Mesenchymal stem cell (in vitro differentiated cells and primary cell): ENCODE results near the gene NVL.

ENCODE experiments used
- DNase-seq: peaks from one replicate; pipeline ENCODE4 v3.0.0-alpha.2; 2013
- H2AFZ ChIP-seq: one replicate; pipeline ENCODE4 v1.6.1; 2013; ENCODE audit warnings: low read depth, mild to moderate bottlenecking, control low read depth, inconsistent platforms, low read length, moderate library complexity
- H2AK5ac ChIP-seq: 2 replicates; pipeline ENCODE4 v1.6.1; 2013; ENCODE audit warnings: low read length, moderate library complexity, mild to moderate bottlenecking, inconsistent platforms; ENCODE audit not compliant: severe bottlenecking
- H2BK120ac ChIP-seq: one replicate; pipeline ENCODE4 v1.6.1; 2013; ENCODE audit warnings: low read depth, mild to moderate bottlenecking, inconsistent platforms, low read length, moderate library complexity
- H2BK12ac ChIP-seq, 2 experiments: one replicate each; pipeline ENCODE4 v1.6.1; 2013; ENCODE audit warnings: inconsistent platforms in 2 of 2, low read length in 2 of 2, mild to moderate bottlenecking in 2 of 2, moderate library complexity in 2 of 2, control low read depth in 1 of 2
- H2BK15ac ChIP-seq: one replicate; pipeline ENCODE4 v1.6.1; 2013; ENCODE audit warnings: mild to moderate bottlenecking, low read depth, inconsistent platforms; ENCODE audit not compliant: poor library complexity, severe bottlenecking
- H2BK5ac ChIP-seq: 2 replicates; pipeline ENCODE4 v1.6.1; 2013; ENCODE audit warnings: low read depth, mild to moderate bottlenecking, low read length, control low read depth, inconsistent platforms; ENCODE audit not compliant: poor library complexity, severe bottlenecking
- H3K14ac ChIP-seq, 2 experiments: one replicate each; pipeline ENCODE4 v1.6.1; 2013; ENCODE audit warnings: inconsistent platforms in 2 of 2, low read length in 2 of 2, control low read depth in 1 of 2, mild to moderate bottlenecking in 1 of 2, moderate library complexity in 1 of 2
- H3K18ac ChIP-seq, 2 experiments: one replicate each; pipeline ENCODE4 v1.6.1; 2013; ENCODE audit warnings: inconsistent platforms in 2 of 2, low read length in 2 of 2, control low read depth in 1 of 2, low read depth in 1 of 2, mild to moderate bottlenecking in 1 of 2
- H3K23ac ChIP-seq, 2 experiments: one replicate each; pipeline ENCODE4 v1.6.1; 2013; ENCODE audit warnings: inconsistent platforms in 2 of 2, low read length in 2 of 2, mild to moderate bottlenecking in 2 of 2, moderate library complexity in 2 of 2, control low read depth in 1 of 2
- H3K27ac ChIP-seq: 2 replicates; pipeline ENCODE4 v1.5.1; 2013; ENCODE audit warnings: mild to moderate bottlenecking, moderate library complexity, low read length, control low read depth, inconsistent platforms; ENCODE audit not compliant: poor library complexity, severe bottlenecking
- H3K27me3 ChIP-seq, 2 experiments: 2 replicates each; pipeline versions ENCODE4 v1.6.1 to v1.7.0; 2013; ENCODE audit warnings: low read length in 2 of 2, mild to moderate bottlenecking in 2 of 2, moderate library complexity in 2 of 2, control low read depth in 1 of 2, inconsistent platforms in 1 of 2; ENCODE audit not compliant: control insufficient read depth in 1 of 2, insufficient read depth in 1 of 2
- H3K36me3 ChIP-seq, 2 experiments: 2 replicates each; pipeline versions ENCODE4 v1.6.1 to v1.7.0; 2013; ENCODE audit warnings: low read length in 2 of 2, control low read depth in 1 of 2, inconsistent platforms in 1 of 2, low read depth in 1 of 2, mild to moderate bottlenecking in 1 of 2; ENCODE audit not compliant: insufficient read depth in 2 of 2, control insufficient read depth in 1 of 2
- H3K4ac ChIP-seq, 2 experiments: one replicate each; pipeline ENCODE4 v1.6.1; 2013; ENCODE audit warnings: inconsistent platforms in 2 of 2, low read length in 2 of 2, mild to moderate bottlenecking in 2 of 2, moderate library complexity in 2 of 2, control low read depth in 1 of 2, low read depth in 1 of 2
- H3K4me1 ChIP-seq: 2 replicates; pipeline ENCODE4 v1.6.1; 2013; ENCODE audit warnings: low read depth, low read length, control low read depth; ENCODE audit not compliant: control insufficient read depth, insufficient read depth
- H3K4me2 ChIP-seq: 2 replicates; pipeline ENCODE4 v1.6.1; 2013; ENCODE audit warnings: low read length, mild to moderate bottlenecking, inconsistent platforms; ENCODE audit not compliant: poor library complexity, severe bottlenecking
- H3K4me3 ChIP-seq, 2 experiments: 2 replicates each; pipeline versions ENCODE4 v1.5.1 to v1.7.0; 2013; ENCODE audit warnings: low read length in 2 of 2, mild to moderate bottlenecking in 2 of 2, control low read depth in 1 of 2, low read depth in 1 of 2; ENCODE audit not compliant: insufficient read depth in 1 of 2
- H3K79me1 ChIP-seq: replicated peaks from 2 replicates; pipeline ENCODE4 v1.6.1; 2013; ENCODE audit warnings: mild to moderate bottlenecking, control low read depth, low read length, inconsistent platforms; ENCODE audit not compliant: poor library complexity, severe bottlenecking
- H3K9ac ChIP-seq: 2 replicates; pipeline ENCODE4 v1.7.0; 2013; ENCODE audit warnings: mild to moderate bottlenecking, low read length, moderate library complexity
- H3K9me3 ChIP-seq: 2 replicates; pipeline ENCODE4 v1.7.0; 2013; ENCODE audit warnings: mild to moderate bottlenecking, low read length; ENCODE audit not compliant: control insufficient read depth
- H4K8ac ChIP-seq: one replicate; pipeline ENCODE4 v1.6.1; 2013; ENCODE audit warnings: inconsistent platforms, mild to moderate bottlenecking, low read length, moderate library complexity
- H4K91ac ChIP-seq: one replicate; pipeline ENCODE4 v1.6.1; 2013; ENCODE audit warnings: mild to moderate bottlenecking, low read length, inconsistent platforms
- WGBS: methylation state at CpG from one replicate; pipeline ENCODE4 v1.1.7; 2013; ENCODE audit warnings: mixed read lengths; 5-methylcytosine and 5-hydroxymethylcytosine counted together

Gene NVL

DNA sequence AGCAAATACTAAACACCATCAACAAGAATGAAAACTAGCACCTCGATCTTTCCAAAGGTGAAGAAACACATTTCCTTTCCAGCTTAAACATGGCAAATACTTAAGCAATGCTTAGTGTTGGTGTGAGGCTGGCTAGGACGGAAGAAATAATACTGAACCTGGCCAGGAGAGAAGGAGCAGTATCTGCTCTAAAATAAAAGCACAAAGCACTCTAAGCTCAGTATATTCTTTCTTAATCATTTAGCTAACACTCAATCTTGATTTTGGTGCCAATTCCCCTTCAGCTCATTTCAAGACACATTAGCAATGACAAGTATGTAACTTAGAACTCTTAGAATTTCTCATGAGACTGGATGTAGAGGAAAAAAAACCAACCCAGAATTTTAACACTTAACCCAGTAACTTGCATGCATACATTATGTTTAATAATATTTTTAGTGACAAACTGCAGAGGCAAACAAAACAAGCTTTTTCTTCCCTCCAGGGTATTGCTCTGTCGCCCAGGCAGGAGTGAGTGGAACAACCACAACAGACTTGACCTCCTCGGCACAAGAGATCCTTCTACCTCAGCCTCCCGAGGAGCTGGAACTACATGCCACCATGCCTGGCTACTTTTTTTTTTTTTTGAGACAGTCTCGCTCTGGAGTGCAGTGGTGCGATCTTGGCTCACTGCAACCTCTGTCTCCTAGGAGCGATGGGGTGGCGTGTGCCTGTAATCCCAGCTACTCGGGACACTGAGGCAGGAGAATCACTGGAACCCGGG lies 92.7 kb downstream of the NVL start:
- Histone ChIP-seq H3K4me1 (no peaks in the 10 kb centered on the region), H3K79me1 (peaks cover 5% of the 10 kb centered on the region), H2BK15ac (no peak overlapping the region), H2BK120ac (no peak overlapping the region), H3K23ac (no peak overlapping the region), H3K27me3 (no peaks in the 10 kb centered on the region), H2BK12ac (no peak overlapping the region), H2AFZ (no peak overlapping the region), H3K9me3 (no peaks in the 10 kb centered on the region), H3K4me2 (no peak overlapping the region), H3K14ac (no peak overlapping the region), H2AK5ac (no peak overlapping the region), H4K8ac (no peak overlapping the region), H3K27ac (no peak overlapping the region), H3K9ac (no peak overlapping the region), H3K36me3 (peaks cover 25 to 55% of the 10 kb centered on the region in 2 experiments), H2BK5ac (no peak overlapping the region), H3K4ac (no peak overlapping the region), H4K91ac (no peak overlapping the region), H3K18ac (no peak overlapping the region), H3K4me3 (no peak overlapping the region)
- no peak for DNase-seq
- WGBS = 96% methylated on average over 8 of the region's 11 CpGs

DNA sequence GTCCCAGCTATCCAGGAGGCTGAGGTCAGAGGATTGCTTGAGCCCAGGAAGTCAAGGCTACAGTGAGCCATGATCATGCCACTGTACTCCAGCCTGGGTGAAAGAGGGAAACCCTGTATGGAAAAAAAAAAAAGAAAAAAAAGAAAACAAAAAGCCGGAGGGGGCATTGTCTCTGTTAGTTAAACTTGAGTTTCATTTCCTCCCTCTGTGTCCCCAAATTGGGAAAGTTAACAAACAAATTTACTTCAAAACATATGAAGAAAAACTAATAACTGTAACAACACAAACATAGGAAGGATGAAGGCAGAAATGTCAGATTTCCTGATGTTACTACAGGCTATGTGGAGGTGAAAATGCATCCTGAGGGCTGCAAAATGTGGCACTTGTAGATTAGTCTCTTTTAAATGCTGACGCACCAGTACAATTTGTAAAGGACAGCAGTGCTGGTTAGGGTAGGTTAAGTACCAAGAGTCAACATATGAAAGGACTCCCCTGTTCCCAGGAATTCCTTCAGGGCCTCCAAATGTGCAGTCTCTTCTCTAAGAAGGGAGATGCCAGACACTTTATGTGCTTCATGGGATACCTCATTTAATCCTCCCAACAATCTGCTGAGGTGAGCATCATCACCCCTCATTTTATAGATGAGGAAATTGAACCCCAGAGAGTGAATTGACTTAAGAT lies 94.0 kb downstream of the NVL start:
- H3K9me3 ChIP-seq = no peaks in the 10 kb centered on the region
- no peaks in the 10 kb centered on the region for H3K27me3 ChIP-seq
- no peak overlapping the region for H3K23ac ChIP-seq
- no peak overlapping the region for H4K8ac ChIP-seq
- peaks cover 5% of the 10 kb centered on the region for H3K79me1 ChIP-seq
- H3K27ac ChIP-seq = no peak overlapping the region
- H2AFZ ChIP-seq = no peak overlapping the region
- H3K4me2 ChIP-seq = no peak overlapping the region
- WGBS = 85% methylated on average over 1 of the region's 2 CpGs
- no peak overlapping the region for H3K4ac ChIP-seq
- no peak overlapping the region for H3K18ac ChIP-seq
- H2BK15ac ChIP-seq = no peak overlapping the region
- H2AK5ac ChIP-seq = no peak overlapping the region
- H3K4me3 ChIP-seq = no peak overlapping the region
- H2BK12ac ChIP-seq = no peak overlapping the region
- H3K36me3 ChIP-seq = peaks cover 28 to 58% of the 10 kb centered on the region in 2 experiments
- no peak overlapping the region for H2BK5ac ChIP-seq
- no peak overlapping the region for H4K91ac ChIP-seq
- H3K14ac ChIP-seq = no peak overlapping the region
- H3K9ac ChIP-seq = no peak overlapping the region
- no peak overlapping the region for H2BK120ac ChIP-seq
- H3K4me1 ChIP-seq = no peaks in the 10 kb centered on the region
- no peak for DNase-seq

DNA sequence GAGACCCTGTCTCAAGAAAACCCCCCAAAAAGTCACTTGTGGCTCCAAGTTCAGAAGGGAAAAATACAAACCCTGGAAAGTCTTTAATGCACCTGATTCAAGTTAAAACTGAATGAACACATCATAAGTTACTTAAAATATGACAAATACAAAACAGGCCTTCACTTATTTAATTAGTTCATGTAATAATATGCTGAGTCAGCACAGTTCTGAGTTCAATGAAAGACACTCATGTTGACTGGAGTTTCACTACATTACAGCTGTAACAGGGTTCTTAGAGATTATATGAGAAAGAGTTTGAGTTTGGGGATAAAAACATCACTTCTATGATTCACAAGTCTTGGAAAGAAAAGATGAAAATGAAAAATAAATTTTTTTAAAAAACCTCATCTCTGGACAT lies 96.0 kb downstream of the NVL start:
- H3K36me3 ChIP-seq = peaks cover 30 to 59% of the 10 kb centered on the region in 2 experiments
- no peaks in the 10 kb centered on the region for H3K9me3 ChIP-seq
- no peak overlapping the region for H3K4me3 ChIP-seq

DNA sequence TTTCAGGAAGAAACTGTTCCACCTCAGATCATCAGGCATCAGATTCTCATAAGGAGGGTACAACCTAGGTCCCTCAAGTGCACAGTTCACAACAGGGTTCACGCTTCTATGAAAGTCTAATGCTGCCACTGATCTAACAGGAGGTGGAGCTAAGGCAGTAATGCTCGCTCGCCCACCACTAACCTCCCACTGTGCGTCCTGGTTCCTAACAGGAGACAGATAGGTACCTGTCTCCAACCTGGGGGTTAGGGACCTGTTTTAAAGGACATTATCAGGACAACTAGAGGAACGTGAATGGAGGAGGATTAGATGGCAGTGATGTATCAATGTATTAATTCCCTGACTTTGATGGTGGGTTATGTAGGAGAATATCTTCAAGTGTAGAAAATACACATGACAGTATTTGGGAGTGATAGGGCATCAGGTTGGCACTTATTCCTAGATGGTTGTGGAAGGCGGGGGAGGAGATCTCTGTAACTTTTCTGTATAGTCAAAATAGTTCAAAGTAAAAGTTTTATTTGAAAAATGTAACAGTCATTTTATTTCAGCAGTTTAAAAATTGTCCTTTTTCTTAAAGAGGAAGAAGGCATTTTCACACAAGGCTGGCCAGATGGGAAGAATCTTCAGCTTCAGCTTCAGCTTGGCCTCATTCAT lies 103.0 kb downstream of the NVL start:
- no peak for DNase-seq
- Histone ChIP-seq H3K27ac (no peak overlapping the region), H3K14ac (no peak overlapping the region), H3K27me3 (no peaks in the 10 kb centered on the region), H3K9me3 (no peaks in the 10 kb centered on the region), H3K4me3 (no peak overlapping the region), H2BK5ac (no peak overlapping the region), H3K9ac (no peak overlapping the region), H2BK15ac (no peak overlapping the region), H3K23ac (no peak overlapping the region), H2AK5ac (no peak overlapping the region), H3K79me1 (no peaks in the 10 kb centered on the region), H4K91ac (no peak overlapping the region), H2BK12ac (no peak overlapping the region), H4K8ac (no peak overlapping the region), H3K4me1 (peaks cover 2% of the 10 kb centered on the region), H2AFZ (no peak overlapping the region), H2BK120ac (no peak overlapping the region), H3K4ac (no peak overlapping the region), H3K36me3 (peaks cover 25 to 38% of the 10 kb centered on the region in 2 experiments), H3K4me2 (no peak overlapping the region), H3K18ac (no peak overlapping the region)
- 92% methylated on average over 5 of the region's 6 CpGs for WGBS

More for the DNA sequence above, 96.0 kb downstream of the NVL start:
- H3K23ac ChIP-seq = no peak overlapping the region
- H2BK120ac ChIP-seq = no peak overlapping the region
- H4K91ac ChIP-seq = no peak overlapping the region
- no peak overlapping the region for H2AFZ ChIP-seq
- no peaks in the 10 kb centered on the region for H3K4me1 ChIP-seq
- peaks cover 5% of the 10 kb centered on the region for H3K79me1 ChIP-seq
- H3K14ac ChIP-seq = no peak overlapping the region
- DNase-seq = no peak
- no peak overlapping the region for H3K27ac ChIP-seq
- no peak overlapping the region for H2BK5ac ChIP-seq
- H3K4me2 ChIP-seq = no peak overlapping the region
- H2BK15ac ChIP-seq = no peak overlapping the region
- no peak overlapping the region for H2BK12ac ChIP-seq
- H3K18ac ChIP-seq = no peak overlapping the region
- H3K27me3 ChIP-seq = no peaks in the 10 kb centered on the region
- no peak overlapping the region for H4K8ac ChIP-seq
- H2AK5ac ChIP-seq = no peak overlapping the region
- no peak overlapping the region for H3K4ac ChIP-seq
- H3K9ac ChIP-seq = no peak overlapping the region
